ENCODE data around the gene PACRG. TPM values are rescaled to one million over a fixed set of nuclear protein-coding genes. Genes with fewer than 3 reads are reported as not detected.

The PACRG gene
- total RNA-seq, 1 experiment from 2014 or later, result 0.59 TPM

GRCh38 chr6:163062790-163063189 is 335.0 kb downstream of the PACRG start:
- Histone ChIP-seq H3K9me3 (ENCODE audit: control insufficient read depth, insufficient read depth, low read depth, low read length) (no peaks in the 10 kb centered on the region), H3K4me1 (ENCODE audit: control insufficient read depth, insufficient read depth, low read length) (no peaks in the 10 kb centered on the region), H3K36me3 (ENCODE audit: control insufficient read depth, insufficient read depth, low read length) (no peaks in the 10 kb centered on the region), H3K27ac (ENCODE audit: low read length) (no peak overlapping the region), H3K27me3 (ENCODE audit: control insufficient read depth, insufficient read depth, low read length) (no peaks in the 10 kb centered on the region), H3K4me3 (ENCODE audit: low read depth in 2 of 2, low read length in 2 of 2) (no peak overlapping the region)
- DNase-seq (ENCODE audit: low read depth, low spot score) (no peak), ATAC-seq (no peak)
- no TSS peak for BruUV-seq (replicated peaks)
- TF ChIP-seq TCF7L2 (IDR thresholded peaks at IDR 0.05; ENCODE audit: low read depth, low read length), result no peak
- no peak for TF ChIP-seq POLR2AphosphoS5 (IDR thresholded peaks at IDR 0.05; ENCODE audit: low read depth, low read length)
- no peak for TF ChIP-seq SIN3A (IDR thresholded peaks at IDR 0.05; ENCODE audit: borderline replicate concordance, insufficient read depth, low read depth, low read length)
- no peak for TF ChIP-seq REST (IDR thresholded peaks at IDR 0.05; ENCODE audit: insufficient read depth in 1 of 2, low read depth in 2 of 2, low read length in 1 of 2)
- CTCF ChIA-PET, result no interaction called here
- in situ Hi-C loops (cut with HindIII; ENCODE audit: low pct_unique_long_range_greater_than_20kb, low sequenced_read_pairs) (no loop called here), intact Hi-C loops (cut with micrococcal nuclease; ENCODE audit: unreplicated experiment) (no loop called here)
- POLR2A ChIA-PET, result no interaction called here

- Histone ChIP-seq H3K4me1 (ENCODE audit: control insufficient read depth, insufficient read depth, low read length) (no peaks in the 10 kb centered on the region), H3K4me3 (ENCODE audit: low read depth in 2 of 2, low read length in 2 of 2) (no peak overlapping the region), H3K9me3 (ENCODE audit: control insufficient read depth, insufficient read depth, low read depth, low read length) (no peaks in the 10 kb centered on the region), H3K27me3 (ENCODE audit: control insufficient read depth, insufficient read depth, low read length) (no peaks in the 10 kb centered on the region), H3K27ac (ENCODE audit: low read length) (no peak overlapping the region), H3K36me3 (ENCODE audit: control insufficient read depth, insufficient read depth, low read length) (no peaks in the 10 kb centered on the region)
- in situ Hi-C loops (cut with HindIII; ENCODE audit: low pct_unique_long_range_greater_than_20kb, low sequenced_read_pairs), result no loop called here
- TF ChIP-seq POLR2AphosphoS5 (IDR thresholded peaks at IDR 0.05; ENCODE audit: low read depth, low read length) (no peak), SIN3A (IDR thresholded peaks at IDR 0.05; ENCODE audit: borderline replicate concordance, insufficient read depth, low read depth, low read length) (no peak), TCF7L2 (IDR thresholded peaks at IDR 0.05; ENCODE audit: low read depth, low read length) (no peak), CTCF (IDR thresholded peaks at IDR 0.05) (no peak), REST (IDR thresholded peaks at IDR 0.05; ENCODE audit: insufficient read depth in 1 of 2, low read depth in 2 of 2, low read length in 1 of 2) (no peak)
- BruUV-seq (replicated peaks), result no TSS peak
- DNase-seq (ENCODE audit: low read depth, low spot score) (no peak), ATAC-seq (no peak)
- ChIA-PET POLR2A (no interaction called here), CTCF (no interaction called here)
- intact Hi-C loops (cut with micrococcal nuclease; ENCODE audit: unreplicated experiment), result no loop called here
Measured at GRCh38 chr6:163063561-163063960, 335.8 kb downstream of the PACRG start.
